GM19043 (cell line): ENCODE results near the gene GNG12.

Experiments
- ATAC-seq: cut with Tn5 transposase; IDR thresholded peaks from one replicate; pipeline ENCODE4 v1.9.1; 2021; ENCODE audit warnings: low read depth; ENCODE audit not compliant: unreplicated experiment

Gene GNG12

GRCh38 chr1:67713057-67713846, 120.0 kb downstream of the GNG12 start:
- no peak for ATAC-seq

GRCh38 chr1:67711855-67712212, 121.4 kb downstream of the GNG12 start:
- ATAC-seq = no peak

DNA sequence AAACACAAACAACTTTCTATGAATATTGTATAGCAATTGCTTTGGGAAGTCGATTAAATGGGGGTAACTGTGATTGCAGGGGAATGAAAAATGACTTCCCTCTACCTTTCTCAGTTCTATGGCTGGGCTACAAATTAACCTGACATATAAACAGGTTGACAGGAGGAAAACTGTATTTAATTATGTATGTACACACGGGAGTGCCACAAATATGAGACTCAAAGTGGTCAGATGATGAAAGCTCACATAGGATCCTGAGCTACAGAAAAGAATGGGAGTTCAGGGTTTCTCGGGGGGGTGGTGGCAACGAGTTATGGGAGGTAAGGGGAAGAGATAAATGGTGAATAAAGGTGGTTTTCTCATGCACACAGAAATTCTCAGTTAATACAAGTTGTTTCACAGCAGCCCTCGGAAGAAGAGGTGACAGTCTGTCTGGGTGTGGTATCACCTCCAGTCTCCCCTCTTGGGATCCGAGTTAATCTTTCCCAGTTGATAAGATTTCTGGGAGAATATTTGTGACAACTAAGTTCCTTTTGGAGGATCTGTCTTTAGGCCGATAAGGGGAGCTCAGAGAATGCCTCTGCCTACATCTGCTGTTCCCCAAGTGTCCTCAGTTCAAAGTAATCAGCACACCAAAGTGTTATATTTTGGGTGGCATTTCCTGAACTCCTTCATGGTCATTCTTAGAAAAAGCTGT, 122.0 kb downstream of the GNG12 start:
- no peak for ATAC-seq

DNA sequence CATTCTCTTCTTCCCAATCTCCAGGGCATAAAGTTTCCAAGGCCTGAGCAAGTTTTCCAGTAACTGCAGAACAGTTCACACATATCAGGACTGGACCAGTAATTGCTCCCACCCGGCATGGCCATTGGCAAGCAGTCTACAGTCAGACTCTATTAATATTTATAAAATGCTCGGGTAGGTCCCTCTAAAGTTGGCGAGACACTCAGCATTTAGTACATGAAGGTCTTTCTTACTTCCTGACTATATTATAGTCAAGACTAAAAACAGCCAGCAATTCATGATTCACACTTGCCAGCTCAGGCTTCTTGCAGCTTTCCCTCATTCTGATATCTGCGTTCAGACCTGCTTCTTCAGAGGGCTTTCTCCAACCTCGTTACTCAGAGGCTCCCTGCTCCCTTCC, 122.8 kb downstream of the GNG12 start:
- no peak for ATAC-seq

DNA sequence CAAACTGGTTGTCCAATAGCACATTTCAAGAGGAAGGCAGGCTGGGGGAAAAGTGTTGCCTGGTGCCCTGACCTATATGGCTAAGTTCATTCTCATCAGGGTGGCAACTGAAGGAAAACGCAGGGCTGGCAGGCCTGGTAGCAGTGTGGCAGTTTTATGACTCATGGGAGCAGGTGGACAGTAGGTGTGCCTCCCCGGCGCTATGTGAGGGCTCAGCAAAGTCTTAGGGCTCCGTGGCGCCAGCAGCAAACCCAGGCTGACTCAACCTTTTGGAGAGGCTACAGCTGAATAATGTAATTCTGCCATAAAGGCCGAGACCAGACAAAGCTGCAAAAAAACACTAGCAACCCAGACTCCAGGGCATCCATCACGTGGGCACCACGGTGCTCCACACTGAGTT, 124.7 kb downstream of the GNG12 start:
- no peak for ATAC-seq

- ATAC-seq = no peak
These were observed 127.4 kb downstream of the GNG12 start for GRCh38 chr1:67705735-67706453.

GRCh38 chr1:67704351-67704750, 128.9 kb downstream of the GNG12 start:
- ATAC-seq = no peak

DNA sequence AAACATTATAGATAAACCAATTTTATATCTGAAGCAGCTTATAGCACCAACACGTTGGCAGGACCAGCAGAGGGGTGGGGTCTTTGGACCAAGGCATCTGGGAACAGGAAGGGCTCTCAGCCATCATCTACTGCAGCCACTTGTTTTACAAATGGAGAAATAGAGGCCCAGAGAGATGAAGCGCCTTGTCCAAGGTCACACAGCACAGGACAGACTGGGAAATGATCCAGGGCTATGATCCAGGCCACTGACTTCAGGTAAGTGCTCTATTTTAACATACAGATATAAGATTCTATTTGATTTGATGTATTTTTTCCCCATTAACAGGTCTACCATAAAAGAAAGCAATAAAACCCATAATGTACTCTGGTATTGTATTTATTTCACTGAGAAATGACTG, 131.4 kb downstream of the GNG12 start:
- no peak for ATAC-seq

- ATAC-seq = peak; percentile 49
These were observed 132.4 kb downstream of the GNG12 start for GRCh38 chr1:67700692-67701410.

DNA sequence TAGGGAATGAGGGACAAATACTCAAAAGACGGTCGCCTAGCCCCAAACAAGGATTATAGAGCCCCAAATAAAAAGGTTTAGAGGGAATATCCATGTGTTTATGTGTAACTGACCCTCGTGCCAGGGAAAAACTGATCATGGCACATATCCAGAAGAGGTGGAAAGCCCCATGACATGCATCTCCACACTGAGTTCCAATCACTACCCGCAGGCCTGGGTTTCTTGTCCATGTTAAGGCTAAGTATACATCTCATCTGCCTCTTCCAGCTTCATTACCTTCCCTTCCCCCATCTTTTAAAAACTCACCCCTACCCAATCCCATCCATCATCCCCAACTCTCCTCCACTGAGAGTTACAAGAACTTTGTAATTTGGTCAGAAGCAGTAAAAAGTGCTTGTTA, 133.0 kb downstream of the GNG12 start:
- no peak for ATAC-seq

- no peak for ATAC-seq
These were observed 136.6 kb downstream of the GNG12 start for GRCh38 chr1:67696708-67697107.

DNA sequence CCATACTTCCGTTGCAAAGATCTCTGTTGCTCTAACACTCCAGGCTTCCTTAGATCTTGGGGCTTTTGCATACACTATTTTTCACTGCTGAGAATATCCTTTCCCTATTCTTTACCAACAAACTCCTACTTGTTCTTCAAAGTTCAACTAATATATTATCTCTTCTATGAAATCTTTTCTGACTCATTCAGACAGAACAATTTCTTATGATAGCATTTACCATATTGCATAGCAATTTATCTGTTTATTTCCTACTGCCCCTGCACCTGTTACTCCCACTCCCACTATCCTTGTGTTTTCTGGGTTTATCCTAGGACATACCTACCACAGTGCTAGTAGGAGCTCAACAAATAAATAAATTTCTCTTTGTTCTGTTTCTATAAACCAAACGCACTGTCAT, 137.3 kb downstream of the GNG12 start:
- no peak for ATAC-seq

GRCh38 chr1:67691712-67692111, 141.6 kb downstream of the GNG12 start:
- no peak for ATAC-seq

GRCh38 chr1:67690411-67690810, 142.9 kb downstream of the GNG12 start:
- no peak for ATAC-seq

GRCh38 chr1:67690018-67690363, 143.3 kb downstream of the GNG12 start:
- no peak for ATAC-seq

DNA sequence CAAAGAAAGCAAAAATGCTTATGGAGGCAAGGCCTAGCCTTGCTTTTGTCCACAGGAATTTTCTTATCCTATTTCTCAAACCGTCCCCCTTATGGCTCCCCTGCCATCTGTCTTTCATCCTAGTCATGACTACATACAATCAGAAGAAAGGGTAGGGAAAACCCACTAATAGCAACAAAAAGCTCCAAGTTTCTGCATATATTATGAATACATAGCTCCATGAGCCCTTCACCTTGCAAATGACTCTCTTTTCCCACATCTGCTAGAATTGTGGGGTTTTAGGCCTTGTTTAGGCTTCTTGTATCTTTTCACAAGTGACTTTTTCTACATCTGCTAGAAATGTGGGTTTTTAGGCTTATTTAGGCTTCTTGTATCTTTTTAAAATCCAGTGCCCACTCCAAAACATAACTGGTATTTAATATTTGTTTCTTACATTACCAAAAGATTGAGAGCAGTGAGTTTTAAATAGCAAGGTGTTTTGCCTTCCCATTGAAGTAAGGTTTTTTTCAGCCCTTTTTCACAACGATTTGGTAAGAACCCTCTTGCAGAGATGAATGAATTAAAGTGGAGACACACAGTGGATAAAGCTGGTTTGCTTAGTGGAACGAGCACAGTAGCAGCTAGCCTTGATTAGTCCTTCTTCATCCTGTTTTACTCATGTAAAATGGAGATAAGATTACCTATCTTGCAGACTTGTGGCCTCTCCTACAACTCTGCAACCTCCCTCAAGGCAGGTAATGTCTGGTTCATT, 143.8 kb downstream of the GNG12 start:
- ATAC-seq = no peak

GRCh38 chr1:67688526-67689219, 144.6 kb downstream of the GNG12 start:
- ATAC-seq = no peak

DNA sequence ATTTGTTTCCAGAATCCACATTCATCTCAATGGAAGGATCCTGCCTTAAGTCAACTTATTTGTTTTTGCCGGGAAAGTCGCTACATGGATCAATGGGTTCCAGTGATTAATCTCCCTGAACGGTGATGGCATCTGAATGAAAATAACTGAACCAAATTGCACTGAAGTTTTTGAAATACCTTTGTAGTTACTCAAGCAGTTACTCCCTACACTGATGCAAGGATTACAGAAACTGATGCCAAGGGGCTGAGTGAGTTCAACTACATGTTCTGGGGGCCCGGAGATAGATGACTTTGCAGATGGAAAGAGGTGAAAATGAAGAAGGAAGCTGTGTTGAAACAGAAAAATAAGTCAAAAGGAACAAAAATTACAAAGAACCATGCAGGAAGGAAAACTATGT, 145.6 kb downstream of the GNG12 start:
- ATAC-seq = no peak

GRCh38 chr1:67687198-67687545, 146.1 kb downstream of the GNG12 start:
- no peak for ATAC-seq
